ENCODE measurements around the gene POU5F1.
A peak's percentile ranks its signal among the peaks of the same experiment; 100 is the strongest.
"Not testable (repeated sequence)": the region's sequence is repeated elsewhere in the genome, so short reads cannot be mapped to it uniquely, and the experiment has no call there.

POU5F1 gene

GRCh38 chr6:31165064-31165832, 5.2 kb downstream of the POU5F1 start:
- DNase-seq = not testable (repeated sequence)

- DNase-seq = not testable (repeated sequence)
These were observed 5.9 kb downstream of the POU5F1 start for GRCh38 chr6:31164475-31165063.

- no peak for DNase-seq
These were observed 6.6 kb downstream of the POU5F1 start for GRCh38 chr6:31163922-31164321.

- no peak for DNase-seq
These were observed 7.9 kb downstream of the POU5F1 start for GRCh38 chr6:31162463-31163165.

GRCh38 chr6:31161216-31162126, 9.0 kb downstream of the POU5F1 start:
- no peak for DNase-seq

GRCh38 chr6:31158863-31159855, 11.3 kb downstream of the POU5F1 start:
- DNase-seq = peak; percentile 32

GRCh38 chr6:31158140-31158862, 12.2 kb downstream of the POU5F1 start, which contains the start of gene TCF19:
TSS of gene TCF19 (plus strand) at chr6:31158589. CDS start at chr6:31159470, 881 bp downstream.
- DNase-seq = peak; percentile 100

GRCh38 chr6:31157513-31158139, 12.9 kb downstream of the POU5F1 start, which contains the start of gene CCHCR1:
TSS of gene CCHCR1 (minus strand) at chr6:31157802. CDS start at chr6:31157600, 202 bp downstream.
- DNase-seq = no peak

- DNase-seq = no peak
These were observed 13.8 kb downstream of the POU5F1 start for GRCh38 chr6:31156641-31157040.

GRCh38 chr6:31154436-31154835, 16.0 kb downstream of the POU5F1 start:
- no peak for DNase-seq

GRCh38 chr6:31152781-31153180, 17.7 kb downstream of the POU5F1 start:
- DNase-seq = no peak

- DNase-seq = no peak
These were observed 20.5 kb downstream of the POU5F1 start for GRCh38 chr6:31149827-31150447.

GRCh38 chr6:31145386-31145785, 25.1 kb downstream of the POU5F1 start:
- no peak for DNase-seq

- DNase-seq = no peak
These were observed 25.5 kb downstream of the POU5F1 start for GRCh38 chr6:31144970-31145340.

- DNase-seq = no peak
These were observed 26.0 kb downstream of the POU5F1 start for GRCh38 chr6:31144296-31144969.

- DNase-seq = no peak
These were observed 27.3 kb downstream of the POU5F1 start for GRCh38 chr6:31143148-31143547.

- DNase-seq = no peak
These were observed 28.1 kb downstream of the POU5F1 start for GRCh38 chr6:31142361-31142761.

GRCh38 chr6:31140643-31141042, 29.8 kb downstream of the POU5F1 start:
- DNase-seq = no peak

GRCh38 chr6:31139599-31139998, 30.9 kb downstream of the POU5F1 start:
- no peak for DNase-seq
